ENCODE results near the gene DEUP1. TPM values are rescaled to one million over a fixed set of nuclear protein-coding genes. Genes with fewer than 3 reads are reported as not detected.

Gene DEUP1
- total RNA-seq, 2 experiments from 2014 or later = not detected

- H3K9me3 ChIP-seq (ENCODE audit: low read length) = no peaks in the 10 kb centered on the region
- H3K36me3 ChIP-seq (ENCODE audit: insufficient read depth, low read length) = no peaks in the 10 kb centered on the region
- no peaks in the 10 kb centered on the region for H3K9me2 ChIP-seq (ENCODE audit: insufficient read depth, low read length)
- intact Hi-C loops (cut with micrococcal nuclease; ENCODE audit: unreplicated experiment) = no loop called here
- no peak overlapping the region for H2AFZ ChIP-seq (ENCODE audit: low read length)
- no peaks in the 10 kb centered on the region for H4K20me1 ChIP-seq (ENCODE audit: insufficient read depth, low read length)
- H3K4me1 ChIP-seq (ENCODE audit: insufficient read depth, low read length, poor library complexity, severe bottlenecking) = no peaks in the 10 kb centered on the region
- BruUV-seq (replicated peaks) = no TSS peak
- TF ChIP-seq EZH2phosphoT487 (IDR thresholded peaks at IDR 0.05; ENCODE audit: borderline replicate concordance, low read depth, low read length) (no peak), CTCF (conservative IDR thresholded peaks at IDR 0.05; ENCODE audit: low read length) (no peak)
- no peak overlapping the region for H3K27ac ChIP-seq (ENCODE audit: low read depth, low read length, poor library complexity, severe bottlenecking)
- no peaks in the 10 kb centered on the region for H3K79me2 ChIP-seq (ENCODE audit: insufficient read depth, low read depth, low read length)
- ChIA-PET POLR2A (interaction anchor here (0.5 kb wide), 1 partner anchor 210 kb away, joined by 3 read pairs; no protein-coding TSS in a partner anchor), CTCF (ENCODE audit: unreplicated experiment) (interaction anchor here (0.5 kb wide), 1 partner anchor 47 kb away, joined by 3 read pairs; no protein-coding TSS in a partner anchor)
- H3K4me2 ChIP-seq (ENCODE audit: low read length) = no peak overlapping the region
- no peak for DNase-seq (ENCODE audit: low spot score)
- H3K4me3 ChIP-seq (ENCODE audit: low read depth, low read length, poor library complexity, severe bottlenecking) = no peak overlapping the region
Observed at GRCh38 chr11:93482556-93482955, 152.0 kb downstream of the DEUP1 start.

- Histone ChIP-seq H3K4me1 (ENCODE audit: insufficient read depth, low read length, poor library complexity, severe bottlenecking) (no peaks in the 10 kb centered on the region), H3K9me2 (ENCODE audit: insufficient read depth, low read length) (no peaks in the 10 kb centered on the region), H4K20me1 (ENCODE audit: insufficient read depth, low read length) (no peaks in the 10 kb centered on the region), H3K36me3 (ENCODE audit: insufficient read depth, low read length) (no peaks in the 10 kb centered on the region; the same call in 1 of the 2 replicates), H3K4me2 (ENCODE audit: low read length) (no peak overlapping the region), H3K4me3 (ENCODE audit: low read depth, low read length, poor library complexity, severe bottlenecking) (no peak overlapping the region), H3K79me2 (ENCODE audit: insufficient read depth, low read depth, low read length) (no peaks in the 10 kb centered on the region), H2AFZ (ENCODE audit: low read length) (no peak overlapping the region), H3K9me3 (ENCODE audit: low read length) (no peaks in the 10 kb centered on the region), H3K27ac (ENCODE audit: low read depth, low read length, poor library complexity, severe bottlenecking) (no peak overlapping the region)
- BruUV-seq (replicated peaks) = no TSS peak
- intact Hi-C loops (cut with micrococcal nuclease; ENCODE audit: unreplicated experiment) = no loop called here
- DNase-seq (ENCODE audit: low spot score) = no peak
- no peak for TF ChIP-seq CTCF (conservative IDR thresholded peaks at IDR 0.05; ENCODE audit: low read length)
- TF ChIP-seq EZH2phosphoT487 (IDR thresholded peaks at IDR 0.05; ENCODE audit: borderline replicate concordance, low read depth, low read length) = no peak
- ChIA-PET POLR2A (interaction anchor here (0.7 to 1.7 kb wide), 5 partner anchors 12 to 257 kb away, joined by 3 to 5 read pairs (median 3); partner anchors contain the start of genes C11orf54 and TAF1D), CTCF (ENCODE audit: unreplicated experiment) (no interaction called here)
Observed at GRCh38 chr11:93484716-93485115, 154.2 kb downstream of the DEUP1 start.

- no peak overlapping the region for H3K27ac ChIP-seq (ENCODE audit: low read depth, low read length, poor library complexity, severe bottlenecking)
- H3K4me3 ChIP-seq (ENCODE audit: low read depth, low read length, poor library complexity, severe bottlenecking) = no peak overlapping the region
- H3K4me2 ChIP-seq (ENCODE audit: low read length) = no peak overlapping the region
- no TSS peak for BruUV-seq (replicated peaks)
- CTCF ChIA-PET (ENCODE audit: unreplicated experiment) = no interaction called here
- no peaks in the 10 kb centered on the region for H3K9me3 ChIP-seq (ENCODE audit: low read length)
- TF ChIP-seq CTCF (conservative IDR thresholded peaks at IDR 0.05; ENCODE audit: low read length) = no peak
- TF ChIP-seq EZH2phosphoT487 (IDR thresholded peaks at IDR 0.05; ENCODE audit: borderline replicate concordance, low read depth, low read length) = no peak
- DNase-seq (ENCODE audit: low spot score) = no peak
- H3K4me1 ChIP-seq (ENCODE audit: insufficient read depth, low read length, poor library complexity, severe bottlenecking) = no peaks in the 10 kb centered on the region
- H3K79me2 ChIP-seq (ENCODE audit: insufficient read depth, low read depth, low read length) = no peaks in the 10 kb centered on the region
- H3K9me2 ChIP-seq (ENCODE audit: insufficient read depth, low read length) = no peaks in the 10 kb centered on the region
- no peaks in the 10 kb centered on the region; the same call in 1 of the 2 replicates for H3K36me3 ChIP-seq (ENCODE audit: insufficient read depth, low read length)
- H4K20me1 ChIP-seq (ENCODE audit: insufficient read depth, low read length) = no peaks in the 10 kb centered on the region
- H2AFZ ChIP-seq (ENCODE audit: low read length) = no peak overlapping the region
- intact Hi-C loops (cut with micrococcal nuclease; ENCODE audit: unreplicated experiment) = no loop called here
- POLR2A ChIA-PET = interaction anchor here (1.7 kb wide), 1 partner anchor 21 kb away, joined by 5 read pairs; no protein-coding TSS in a partner anchor
Observed at GRCh38 chr11:93485983-93486382, 155.4 kb downstream of the DEUP1 start.

Measured in OCI-LY7 (cell line).